Muscle layer of duodenum (tissue), 2 donors: ENCODE results near the gene IL16.
"Not testable (repeated sequence)": the region's sequence is repeated elsewhere in the genome, so short reads cannot be mapped to it uniquely, and the experiment has no call there.

Experiments
- H3K27ac ChIP-seq: one replicate; pipeline ENCODE4 v1.7.0; 2013; ENCODE audit warnings: mild to moderate bottlenecking, low read length
- H3K27me3 ChIP-seq: one replicate; pipeline ENCODE4 v1.7.0; 2013; ENCODE audit warnings: low read depth, mild to moderate bottlenecking, control low read depth, low read length
- H3K36me3 ChIP-seq, 2 donors: one replicate each; pipeline ENCODE4 v1.7.0; 2013; ENCODE audit warnings: low read length in 2 of 2, control low read depth in 1 of 2, mild to moderate bottlenecking in 1 of 2; ENCODE audit not compliant: insufficient read depth in 2 of 2, control insufficient read depth in 1 of 2
- H3K4me1 ChIP-seq, 2 donors: one replicate each; pipeline ENCODE4 v1.7.0; 2013; ENCODE audit warnings: low read length in 2 of 2, mild to moderate bottlenecking in 2 of 2, control low read depth in 1 of 2, moderate library complexity in 1 of 2; ENCODE audit not compliant: insufficient read depth in 2 of 2, control insufficient read depth in 1 of 2
- H3K4me3 ChIP-seq, 2 donors: one replicate each; pipeline ENCODE4 v1.7.0; 2013; ENCODE audit warnings: low read length in 2 of 2, low read depth in 1 of 2, mild to moderate bottlenecking in 1 of 2
- H3K9me3 ChIP-seq, 2 donors: one replicate each; pipeline ENCODE4 v1.7.0; 2013; ENCODE audit warnings: low read length in 2 of 2, control low read depth in 1 of 2, mild to moderate bottlenecking in 1 of 2; ENCODE audit not compliant: control insufficient read depth in 1 of 2
- donor health status: healthy.

The IL16 gene

GRCh38 chr15:81323944-81324881, 127.5 kb downstream of the IL16 start, which contains the start of gene STARD5:
STARD5 (minus strand) TSS chr15:81324141; CDS start chr15:81324099, 42 bp downstream.
- Histone ChIP-seq H3K9me3 (no peaks in the 10 kb centered on the region), H3K36me3 (peaks cover 0 to 3% of the 10 kb centered on the region in 2 donors), H3K4me1 (peaks cover 0 to 16% of the 10 kb centered on the region in 2 donors), H3K27ac (peak within 1 kb of the TSS; percentile 65), H3K4me3 (peak within 1 kb of the TSS; percentile 63 to 74), H3K27me3 (no peaks in the 10 kb centered on the region)

- Histone ChIP-seq H3K9me3 (no peaks in the 10 kb centered on the region), H3K4me3 (no peak overlapping the region), H3K27me3 (no peaks in the 10 kb centered on the region), H3K4me1 (peaks cover 0 to 16% of the 10 kb centered on the region in 2 donors), H3K36me3 (no peaks in the 10 kb centered on the region), H3K27ac (no peak overlapping the region)
These were observed 130.0 kb downstream of the IL16 start for GRCh38 chr15:81326466-81327212.

GRCh38 chr15:81327516-81327915, 130.8 kb downstream of the IL16 start:
- no peaks in the 10 kb centered on the region for H3K36me3 ChIP-seq
- no peaks in the 10 kb centered on the region for H3K27me3 ChIP-seq
- no peak overlapping the region for H3K4me3 ChIP-seq
- no peak overlapping the region for H3K27ac ChIP-seq
- no peaks in the 10 kb centered on the region for H3K9me3 ChIP-seq
- H3K4me1 ChIP-seq: peaks cover 0 to 10% of the 10 kb centered on the region in 2 donors

GRCh38 chr15:81329446-81329845, 132.8 kb downstream of the IL16 start:
- Histone ChIP-seq H3K27ac (no peak overlapping the region), H3K4me1 (no peaks in the 10 kb centered on the region), H3K9me3 (no peaks in the 10 kb centered on the region), H3K36me3 (no peaks in the 10 kb centered on the region), H3K4me3 (no peak overlapping the region), H3K27me3 (no peaks in the 10 kb centered on the region)

GRCh38 chr15:81330366-81331090, 133.8 kb downstream of the IL16 start:
- H3K9me3 ChIP-seq: no peaks in the 10 kb centered on the region
- no peaks in the 10 kb centered on the region for H3K27me3 ChIP-seq
- H3K4me3 ChIP-seq: no peak overlapping the region
- no peaks in the 10 kb centered on the region for H3K4me1 ChIP-seq
- H3K27ac ChIP-seq: no peak overlapping the region
- H3K36me3 ChIP-seq: no peaks in the 10 kb centered on the region

- H3K36me3 ChIP-seq, H3K4me1 ChIP-seq, H3K27me3 ChIP-seq, H3K9me3 ChIP-seq, H3K4me3 ChIP-seq, H3K27ac ChIP-seq: not testable (repeated sequence)
These were observed 134.5 kb downstream of the IL16 start for GRCh38 chr15:81331141-81331540.

- Histone ChIP-seq H3K9me3 (no peaks in the 10 kb centered on the region), H3K27ac (no peak overlapping the region), H3K27me3 (no peaks in the 10 kb centered on the region), H3K4me3 (no peak overlapping the region), H3K4me1 (no peaks in the 10 kb centered on the region), H3K36me3 (no peaks in the 10 kb centered on the region)
These were observed 134.9 kb downstream of the IL16 start for GRCh38 chr15:81331600-81331999.

- no peak overlapping the region for H3K4me3 ChIP-seq
- no peaks in the 10 kb centered on the region for H3K9me3 ChIP-seq
- H3K36me3 ChIP-seq: no peaks in the 10 kb centered on the region
- H3K27ac ChIP-seq: no peak overlapping the region
- no peaks in the 10 kb centered on the region for H3K4me1 ChIP-seq
- H3K27me3 ChIP-seq: no peaks in the 10 kb centered on the region
These were observed 135.6 kb downstream of the IL16 start for GRCh38 chr15:81332326-81332725.

GRCh38 chr15:81333363-81333762, 136.7 kb downstream of the IL16 start:
- Histone ChIP-seq H3K9me3 (no peaks in the 10 kb centered on the region), H3K4me3 (no peak overlapping the region), H3K27ac (no peak overlapping the region), H3K36me3 (no peaks in the 10 kb centered on the region), H3K4me1 (peaks cover 0 to 3% of the 10 kb centered on the region in 2 donors), H3K27me3 (no peaks in the 10 kb centered on the region)

GRCh38 chr15:81334768-81335435, 138.2 kb downstream of the IL16 start:
- no peaks in the 10 kb centered on the region for H3K36me3 ChIP-seq
- H3K4me1 ChIP-seq: peaks cover 6% of the 10 kb centered on the region in 2 donors
- H3K4me3 ChIP-seq: no peak overlapping the region
- H3K27ac ChIP-seq: no peak overlapping the region
- no peaks in the 10 kb centered on the region for H3K9me3 ChIP-seq
- H3K27me3 ChIP-seq: no peaks in the 10 kb centered on the region
